ENCODE data around the gene KRTAP29-1.

KRTAP29-1 gene

GRCh38 chr17:41326173-41327145, 23.8 kb upstream of the KRTAP29-1 start:
- H3K4me3 ChIP-seq (ENCODE audit: low read depth, low read length), result no peak overlapping the region
- H3K27ac ChIP-seq (ENCODE audit: low read depth, low read length), result no peak overlapping the region
- H3K9me3 ChIP-seq (ENCODE audit: control insufficient read depth, insufficient read depth, low read depth, low read length), result no peaks in the 10 kb centered on the region
- no peaks in the 10 kb centered on the region for H3K36me3 ChIP-seq (ENCODE audit: control insufficient read depth, insufficient read depth, low read length)
- no peaks in the 10 kb centered on the region for H3K27me3 ChIP-seq (ENCODE audit: control insufficient read depth, insufficient read depth, low read length)
- no peak overlapping the region for H3K9ac ChIP-seq (ENCODE audit: low read length)
- no peaks in the 10 kb centered on the region for H3K4me1 ChIP-seq (ENCODE audit: control insufficient read depth, insufficient read depth, low read length)

GRCh38 chr17:41325611-41326010, 23.0 kb upstream of the KRTAP29-1 start:
- Histone ChIP-seq H3K9me3 (ENCODE audit: control insufficient read depth, insufficient read depth, low read depth, low read length) (0 out of 2 replicates have a peak, but pooled peaks cover 1% of the 10 kb centered on the region), H3K4me3 (ENCODE audit: low read depth, low read length) (no peak overlapping the region), H3K27me3 (ENCODE audit: control insufficient read depth, insufficient read depth, low read length) (no peaks in the 10 kb centered on the region), H3K4me1 (ENCODE audit: control insufficient read depth, insufficient read depth, low read length) (no peaks in the 10 kb centered on the region), H3K36me3 (ENCODE audit: control insufficient read depth, insufficient read depth, low read length) (no peaks in the 10 kb centered on the region), H3K27ac (ENCODE audit: low read depth, low read length) (no peak overlapping the region), H3K9ac (ENCODE audit: low read length) (no peak overlapping the region)

GRCh38 chr17:41325126-41325525, 22.5 kb upstream of the KRTAP29-1 start:
- 0 out of 2 replicates have a peak, but pooled peaks cover 3% of the 10 kb centered on the region for H3K9me3 ChIP-seq (ENCODE audit: control insufficient read depth, insufficient read depth, low read depth, low read length)
- H3K27me3 ChIP-seq (ENCODE audit: control insufficient read depth, insufficient read depth, low read length), result no peaks in the 10 kb centered on the region
- H3K27ac ChIP-seq (ENCODE audit: low read depth, low read length), result no peak overlapping the region
- H3K4me1 ChIP-seq (ENCODE audit: control insufficient read depth, insufficient read depth, low read length), result no peaks in the 10 kb centered on the region
- H3K9ac ChIP-seq (ENCODE audit: low read length), result no peak overlapping the region
- no peaks in the 10 kb centered on the region for H3K36me3 ChIP-seq (ENCODE audit: control insufficient read depth, insufficient read depth, low read length)
- H3K4me3 ChIP-seq (ENCODE audit: low read depth, low read length), result no peak overlapping the region

- H3K36me3 ChIP-seq (ENCODE audit: control insufficient read depth, insufficient read depth, low read length), result no peaks in the 10 kb centered on the region
- no peak overlapping the region for H3K4me3 ChIP-seq (ENCODE audit: low read depth, low read length)
- H3K9me3 ChIP-seq (ENCODE audit: control insufficient read depth, insufficient read depth, low read depth, low read length), result 0 out of 2 replicates have a peak, but pooled peaks cover 3% of the 10 kb centered on the region
- no peaks in the 10 kb centered on the region for H3K27me3 ChIP-seq (ENCODE audit: control insufficient read depth, insufficient read depth, low read length)
- no peaks in the 10 kb centered on the region for H3K4me1 ChIP-seq (ENCODE audit: control insufficient read depth, insufficient read depth, low read length)
- no peak overlapping the region for H3K9ac ChIP-seq (ENCODE audit: low read length)
- no peak overlapping the region for H3K27ac ChIP-seq (ENCODE audit: low read depth, low read length)
Observed at GRCh38 chr17:41324180-41325075, 21.8 kb upstream of the KRTAP29-1 start.

GRCh38 chr17:41322903-41323895, 20.5 kb upstream of the KRTAP29-1 start:
- Histone ChIP-seq H3K9ac (ENCODE audit: low read length) (no peak overlapping the region), H3K27ac (ENCODE audit: low read depth, low read length) (no peak overlapping the region), H3K36me3 (ENCODE audit: control insufficient read depth, insufficient read depth, low read length) (no peaks in the 10 kb centered on the region), H3K4me3 (ENCODE audit: low read depth, low read length) (no peak overlapping the region), H3K27me3 (ENCODE audit: control insufficient read depth, insufficient read depth, low read length) (no peaks in the 10 kb centered on the region), H3K9me3 (ENCODE audit: control insufficient read depth, insufficient read depth, low read depth, low read length) (peaks cover 7% of the 10 kb centered on the region; the same call in 1 of the 2 replicates), H3K4me1 (ENCODE audit: control insufficient read depth, insufficient read depth, low read length) (no peaks in the 10 kb centered on the region)

GRCh38 chr17:41322094-41322902, 19.6 kb upstream of the KRTAP29-1 start:
- no peak overlapping the region for H3K27ac ChIP-seq (ENCODE audit: low read depth, low read length)
- no peak overlapping the region for H3K9ac ChIP-seq (ENCODE audit: low read length)
- H3K36me3 ChIP-seq (ENCODE audit: control insufficient read depth, insufficient read depth, low read length), result no peaks in the 10 kb centered on the region
- H3K9me3 ChIP-seq (ENCODE audit: control insufficient read depth, insufficient read depth, low read depth, low read length), result peaks cover 7% of the 10 kb centered on the region; the same call in 1 of the 2 replicates
- no peak overlapping the region for H3K4me3 ChIP-seq (ENCODE audit: low read depth, low read length)
- H3K4me1 ChIP-seq (ENCODE audit: control insufficient read depth, insufficient read depth, low read length), result no peaks in the 10 kb centered on the region
- no peaks in the 10 kb centered on the region for H3K27me3 ChIP-seq (ENCODE audit: control insufficient read depth, insufficient read depth, low read length)

GRCh38 chr17:41318231-41318630, 15.6 kb upstream of the KRTAP29-1 start:
- H3K27ac ChIP-seq (ENCODE audit: low read depth, low read length), result no peak overlapping the region
- H3K27me3 ChIP-seq (ENCODE audit: control insufficient read depth, insufficient read depth, low read length), result no peaks in the 10 kb centered on the region
- H3K4me3 ChIP-seq (ENCODE audit: low read depth, low read length), result no peak overlapping the region
- H3K9ac ChIP-seq (ENCODE audit: low read length), result no peak overlapping the region
- H3K9me3 ChIP-seq (ENCODE audit: control insufficient read depth, insufficient read depth, low read depth, low read length), result peaks cover 7% of the 10 kb centered on the region; the same call in 1 of the 2 replicates
- H3K4me1 ChIP-seq (ENCODE audit: control insufficient read depth, insufficient read depth, low read length), result no peaks in the 10 kb centered on the region
- no peaks in the 10 kb centered on the region for H3K36me3 ChIP-seq (ENCODE audit: control insufficient read depth, insufficient read depth, low read length)

GRCh38 chr17:41315814-41316445, 13.3 kb upstream of the KRTAP29-1 start:
- H3K27ac ChIP-seq (ENCODE audit: low read depth, low read length), result no peak overlapping the region
- H3K4me1 ChIP-seq (ENCODE audit: control insufficient read depth, insufficient read depth, low read length), result no peaks in the 10 kb centered on the region
- H3K36me3 ChIP-seq (ENCODE audit: control insufficient read depth, insufficient read depth, low read length), result no peaks in the 10 kb centered on the region
- H3K9ac ChIP-seq (ENCODE audit: low read length), result no peak overlapping the region
- no peak overlapping the region for H3K4me3 ChIP-seq (ENCODE audit: low read depth, low read length)
- peaks cover 7% of the 10 kb centered on the region; the same call in 1 of the 2 replicates for H3K9me3 ChIP-seq (ENCODE audit: control insufficient read depth, insufficient read depth, low read depth, low read length)
- no peaks in the 10 kb centered on the region for H3K27me3 ChIP-seq (ENCODE audit: control insufficient read depth, insufficient read depth, low read length)

GRCh38 chr17:41315204-41315794, 12.6 kb upstream of the KRTAP29-1 start, which contains the start of gene KRTAP17-1:
KRTAP17-1 (minus strand) TSS chr17:41315710; CDS start chr17:41315650, 60 bp downstream.
- Histone ChIP-seq H3K4me3 (ENCODE audit: low read depth, low read length) (no peak within 1 kb of the TSS), H3K36me3 (ENCODE audit: control insufficient read depth, insufficient read depth, low read length) (no peaks in the 10 kb centered on the region), H3K9ac (ENCODE audit: low read length) (no peak within 1 kb of the TSS), H3K9me3 (ENCODE audit: control insufficient read depth, insufficient read depth, low read depth, low read length) (peaks cover 4% of the 10 kb centered on the region; the same call in 1 of the 2 replicates), H3K4me1 (ENCODE audit: control insufficient read depth, insufficient read depth, low read length) (no peaks in the 10 kb centered on the region), H3K27ac (ENCODE audit: low read depth, low read length) (no peak within 1 kb of the TSS), H3K27me3 (ENCODE audit: control insufficient read depth, insufficient read depth, low read length) (no peaks in the 10 kb centered on the region)

Measured in HUES6 (cell line).